Stimulated activated CD4-positive, alpha-beta T cell treated with anti-CD3 and anti-CD28 coated beads, Interleukin-2, amount 100 ng/mL, for 24 hours (primary cell): Measurements from ENCODE around the gene PHACTR3.

Source experiments
- DNase-seq, 2 donors: peaks; one replicate each; pipeline ENCODE4 v3.0.0-alpha.2; 2020

The PHACTR3 gene

DNA sequence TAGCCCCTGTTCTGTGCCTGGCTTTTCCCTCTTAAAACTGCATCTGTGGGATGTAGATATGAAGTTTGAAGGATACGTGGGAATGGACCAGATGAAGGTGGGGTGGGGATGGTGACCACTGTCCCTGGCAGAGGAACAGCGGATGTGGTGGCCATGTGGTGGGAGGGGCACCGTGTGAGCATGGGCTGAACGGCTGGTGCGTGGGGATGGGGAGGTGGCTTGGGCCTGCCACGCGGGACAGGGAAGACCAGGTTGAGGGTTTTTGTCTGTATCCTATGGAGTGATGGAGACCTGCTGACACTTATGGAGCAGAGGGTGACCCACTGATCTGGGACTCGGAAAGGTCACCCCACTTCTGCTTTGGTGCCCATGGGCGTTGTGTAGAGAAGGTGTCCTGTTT lies 19.2 kb downstream of the PHACTR3 start:
- no peak for DNase-seq

DNA sequence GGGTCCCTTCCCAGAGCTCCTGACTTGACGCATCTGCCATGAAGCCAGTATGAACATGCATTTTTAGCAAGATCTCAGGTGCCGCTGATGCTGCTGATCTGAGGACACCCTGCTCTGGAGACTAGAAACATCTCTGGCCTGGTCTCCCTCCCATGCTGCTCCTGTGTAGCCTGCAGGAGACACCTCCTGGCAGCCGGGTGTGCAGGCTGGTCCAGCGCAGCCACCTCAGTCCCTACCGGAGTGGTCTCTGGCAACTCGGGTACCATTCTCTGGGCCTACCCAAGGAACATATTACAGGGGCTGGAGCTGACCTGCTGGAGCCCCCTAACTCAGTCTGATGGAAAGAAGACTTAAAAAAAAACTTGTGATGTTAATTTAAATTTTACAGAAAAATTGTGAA lies 20.1 kb downstream of the PHACTR3 start:
- DNase-seq, result no peak

DNA sequence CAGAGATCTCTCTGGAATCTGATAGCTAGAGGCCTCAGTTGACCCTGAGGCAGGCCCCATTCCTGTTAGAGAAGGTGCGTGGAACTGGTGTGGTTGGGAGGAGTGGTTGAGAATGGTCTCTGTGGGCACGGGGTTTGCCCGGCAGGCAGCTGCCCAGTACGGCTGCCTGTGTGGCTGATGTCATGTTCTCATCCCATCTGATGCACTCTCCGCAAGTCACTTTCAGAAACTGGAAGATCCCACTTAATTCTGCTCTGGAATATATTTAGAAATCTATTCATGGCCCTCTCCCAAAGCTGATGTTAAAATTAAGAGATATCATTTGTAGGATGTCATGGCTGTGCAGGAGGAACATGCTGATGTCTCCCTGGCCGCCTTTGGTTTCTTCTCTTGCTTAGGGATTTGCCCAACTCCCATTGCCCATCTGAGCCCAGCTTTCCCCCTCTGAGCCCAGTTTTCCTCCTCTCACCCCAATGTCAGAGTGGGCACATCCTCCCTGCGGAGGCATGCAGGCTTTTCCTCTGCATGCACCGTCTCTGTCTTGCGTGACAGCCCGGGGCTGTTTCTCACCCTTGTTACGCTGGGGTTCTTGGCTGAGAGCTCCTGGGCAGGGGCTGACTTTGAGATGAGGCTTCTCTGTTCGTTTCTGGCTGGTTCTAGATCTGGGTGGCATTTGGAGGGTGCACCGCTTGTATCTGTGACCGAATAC lies 21.0 kb downstream of the PHACTR3 start:
- no peak for DNase-seq

GRCh38 chr20:59627298-59627697 lies 23.0 kb downstream of the PHACTR3 start:
- no peak for DNase-seq

- no peak for DNase-seq
These were observed 23.8 kb downstream of the PHACTR3 start for GRCh38 chr20:59628171-59628570.

DNA sequence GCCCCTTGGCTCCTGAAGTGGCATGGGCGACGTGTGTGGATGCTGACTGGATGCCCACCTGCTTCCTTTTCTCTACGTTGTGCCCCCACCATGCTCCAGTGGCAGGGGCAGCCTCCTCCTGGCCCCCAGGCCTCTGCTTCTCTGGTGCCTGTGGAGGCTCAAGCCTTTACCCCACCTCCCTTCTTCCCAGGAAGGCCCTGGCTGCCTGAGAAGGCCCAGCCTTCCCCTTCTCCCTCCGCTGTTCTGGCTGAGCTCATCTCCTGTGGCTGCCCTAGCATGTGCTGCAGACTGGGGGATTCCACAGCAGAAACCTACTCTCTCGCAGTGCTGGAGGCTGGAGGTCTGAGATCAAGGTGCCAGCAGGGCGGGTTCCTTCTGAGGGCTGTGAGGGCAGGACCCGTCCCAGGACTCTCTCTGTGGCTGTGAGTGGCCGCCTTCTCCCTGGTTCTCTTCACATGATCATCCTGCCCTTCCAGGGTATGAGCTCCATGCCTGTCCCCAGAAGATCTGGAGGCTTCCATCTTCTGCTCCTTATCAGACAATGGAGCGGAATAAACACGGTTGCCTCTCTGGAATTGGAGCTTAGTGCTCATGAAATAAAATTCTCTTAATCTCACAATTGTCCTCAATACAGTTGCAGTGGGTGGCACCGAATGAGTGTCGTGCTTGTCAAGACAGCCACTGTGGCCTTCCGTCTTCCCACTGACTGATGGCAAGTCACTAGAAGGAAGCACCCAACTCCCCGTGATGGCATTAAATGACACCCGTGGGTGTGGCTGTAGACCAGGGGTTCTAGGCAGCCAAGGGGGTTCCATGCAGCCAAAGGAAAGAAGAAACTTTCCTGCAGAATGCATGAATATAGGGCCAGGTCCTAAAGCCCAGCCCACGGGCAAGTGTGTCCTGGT lies 25.1 kb downstream of the PHACTR3 start:
- no peak for DNase-seq

DNA sequence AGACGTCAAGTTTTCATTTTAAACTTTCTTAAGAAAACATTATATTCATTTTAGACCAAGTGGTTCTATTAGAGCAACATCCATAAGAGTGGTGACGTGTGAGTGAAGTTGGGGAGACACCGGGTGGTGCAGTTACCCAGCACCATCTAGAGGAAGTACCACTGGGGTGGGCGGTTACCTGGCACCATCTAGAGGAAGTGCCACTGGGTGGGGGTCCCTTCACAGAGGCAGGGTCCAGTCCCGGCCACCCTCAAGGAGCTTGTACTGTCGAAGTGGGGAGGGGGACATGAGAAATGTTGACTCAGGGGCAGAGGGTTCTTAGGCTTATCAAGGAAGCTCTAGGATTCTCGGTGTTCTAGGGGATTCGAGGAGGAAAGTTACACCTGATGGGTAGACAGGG lies 26.2 kb downstream of the PHACTR3 start:
- DNase-seq, result no peak

DNA sequence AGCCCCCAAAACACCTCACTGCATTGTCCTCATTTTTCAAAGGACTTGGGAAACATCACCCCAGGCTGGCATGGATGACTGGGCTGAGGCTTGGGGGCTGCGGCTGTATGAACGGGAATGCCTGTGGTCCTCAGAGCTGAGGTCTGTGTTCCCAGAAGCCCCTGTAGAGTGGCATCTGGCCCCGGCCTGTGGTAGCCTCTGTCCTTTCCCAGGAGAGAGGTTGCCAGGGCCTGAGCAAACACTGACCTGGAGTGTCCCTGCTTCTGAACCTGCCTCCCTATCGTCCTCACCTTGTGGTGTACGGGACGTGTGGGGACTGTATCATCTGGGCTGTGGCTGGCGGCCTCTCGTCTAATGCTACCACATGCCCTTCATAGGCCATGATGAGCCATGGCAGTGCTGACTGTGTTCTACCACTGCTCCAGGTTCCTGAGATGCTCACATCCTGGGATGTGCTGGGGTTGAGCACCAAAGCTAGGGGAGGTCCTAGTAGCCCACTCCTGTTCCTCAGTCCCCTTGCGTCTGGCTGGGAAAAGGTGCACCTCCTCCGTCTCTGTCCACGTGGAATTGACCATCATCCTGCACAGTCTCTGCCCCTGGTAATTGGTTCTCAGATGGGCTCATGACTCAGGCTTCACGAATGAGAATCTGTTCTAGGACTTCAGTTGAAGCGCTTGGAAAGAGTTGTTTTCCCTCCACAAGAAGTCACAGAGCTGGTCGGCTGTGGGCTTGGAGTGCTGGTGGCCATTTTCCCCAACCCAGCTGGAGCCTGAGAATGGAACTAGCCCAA lies 27.6 kb downstream of the PHACTR3 start:
- DNase-seq, result no peak

DNA sequence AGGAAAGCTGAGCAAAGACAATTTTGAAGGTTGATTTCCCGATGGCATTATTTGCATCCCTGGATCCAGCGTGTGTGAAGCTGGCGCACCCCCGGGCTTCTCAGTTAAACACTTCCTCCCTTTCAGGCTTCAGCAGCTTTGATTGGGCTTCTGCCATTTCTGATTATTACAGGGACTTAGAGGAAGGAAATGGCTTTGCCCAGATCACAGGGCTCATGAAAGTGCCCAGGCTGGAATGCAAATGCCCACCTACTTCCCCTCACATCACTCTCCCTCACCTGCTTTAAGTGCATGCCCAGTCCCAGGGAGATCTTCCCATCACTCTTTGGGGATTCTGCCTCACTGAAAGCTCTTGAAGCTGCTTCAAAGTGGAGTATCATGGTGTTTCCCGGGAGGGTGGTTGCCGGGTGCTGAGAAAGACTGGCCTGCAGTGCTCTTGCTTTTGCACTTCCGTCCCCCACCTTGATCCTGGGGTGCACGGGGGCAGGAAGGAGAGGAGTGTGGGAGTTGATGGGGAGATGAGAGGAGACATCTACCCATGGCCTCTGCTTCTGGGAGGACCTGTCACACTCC lies 28.3 kb downstream of the PHACTR3 start:
- DNase-seq, result no peak

DNA sequence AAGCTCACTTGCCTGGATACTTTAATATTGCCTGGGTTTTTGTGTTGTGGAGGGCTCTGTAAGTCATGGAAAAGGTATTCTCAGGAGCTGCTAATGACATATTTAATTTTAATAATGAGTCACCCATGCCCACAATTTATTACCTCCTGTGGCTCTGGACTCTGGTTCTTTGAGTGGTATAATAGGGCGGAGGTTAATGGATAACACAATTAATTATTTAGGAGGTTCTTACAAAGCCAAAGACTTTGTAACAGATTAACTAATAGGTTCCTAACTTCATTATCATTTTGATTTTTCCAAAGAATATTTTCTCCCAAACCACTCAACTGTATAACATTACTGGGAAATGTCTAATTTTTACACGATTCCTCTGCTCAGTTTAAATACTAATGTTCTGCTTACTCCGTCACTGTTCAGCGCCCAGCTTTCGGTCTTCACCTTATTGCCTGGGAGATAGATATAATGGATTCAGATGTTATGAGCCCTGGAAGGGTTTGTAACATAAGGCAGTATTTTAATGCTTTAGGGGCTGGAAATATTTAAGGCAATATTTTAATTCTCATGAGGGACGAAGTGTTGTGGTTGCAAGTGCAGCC lies 29.4 kb downstream of the PHACTR3 start:
- no peak for DNase-seq

DNA sequence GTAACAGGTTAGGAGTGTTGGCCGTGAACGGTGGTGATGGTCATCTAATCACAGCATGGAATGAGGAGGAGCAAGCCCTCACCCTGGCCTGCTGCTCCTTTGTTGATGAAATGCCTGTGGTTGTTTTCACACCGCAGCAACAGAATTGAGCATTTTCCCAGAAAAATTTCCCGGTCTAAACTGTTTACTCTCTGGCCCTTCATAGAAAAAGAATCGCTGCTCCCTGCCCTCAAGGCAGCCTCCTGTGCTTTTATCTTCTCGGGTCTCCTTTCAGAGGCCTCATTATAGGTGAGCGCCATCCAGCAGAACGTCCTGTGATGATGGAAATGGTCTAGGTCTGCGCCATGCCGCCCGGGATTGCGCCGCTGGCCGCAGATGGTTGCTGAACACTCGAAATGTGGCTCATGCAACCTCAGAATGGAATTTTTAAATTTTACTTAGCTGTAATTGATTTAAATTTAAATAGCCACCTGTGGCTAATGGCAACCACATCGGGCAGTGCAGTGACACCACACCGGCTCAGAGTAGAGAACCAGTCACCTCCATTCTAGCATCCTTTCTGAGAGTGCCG lies 30.2 kb downstream of the PHACTR3 start:
- DNase-seq, result no peak

DNA sequence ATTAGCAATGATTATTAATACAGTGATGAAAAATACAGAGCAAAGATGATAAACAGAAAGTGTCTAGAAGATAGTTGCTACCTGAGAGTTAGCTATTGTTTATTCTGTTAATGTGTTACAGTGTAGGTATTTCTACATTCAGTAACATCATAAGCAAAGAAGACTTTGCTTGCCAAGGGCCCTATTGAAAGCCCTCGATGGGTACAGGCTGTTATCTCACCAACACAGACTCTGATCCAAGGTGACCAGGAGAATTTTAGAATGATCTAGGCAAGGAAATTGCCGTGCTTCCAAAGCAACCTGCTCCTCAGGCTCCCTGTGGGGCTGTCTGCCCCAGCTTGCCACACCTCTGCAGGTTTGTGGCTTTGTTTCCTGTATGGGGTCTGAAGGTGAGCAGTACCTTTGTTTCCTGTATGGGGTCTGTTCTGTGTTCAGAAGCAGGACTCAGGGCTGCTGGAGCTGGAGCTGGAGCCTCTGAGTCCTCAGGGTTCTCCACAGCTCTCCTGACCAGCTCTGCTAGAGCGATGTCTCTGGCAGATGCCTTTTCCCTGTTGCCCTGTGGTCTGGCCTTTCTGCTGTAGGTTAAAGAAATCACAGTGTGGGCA lies 32.5 kb downstream of the PHACTR3 start:
- no peak for DNase-seq

- DNase-seq, result no peak
These were observed 35.9 kb downstream of the PHACTR3 start for GRCh38 chr20:59640267-59640666.

GRCh38 chr20:59643615-59644061 lies 39.3 kb downstream of the PHACTR3 start:
- no peak for DNase-seq

DNA sequence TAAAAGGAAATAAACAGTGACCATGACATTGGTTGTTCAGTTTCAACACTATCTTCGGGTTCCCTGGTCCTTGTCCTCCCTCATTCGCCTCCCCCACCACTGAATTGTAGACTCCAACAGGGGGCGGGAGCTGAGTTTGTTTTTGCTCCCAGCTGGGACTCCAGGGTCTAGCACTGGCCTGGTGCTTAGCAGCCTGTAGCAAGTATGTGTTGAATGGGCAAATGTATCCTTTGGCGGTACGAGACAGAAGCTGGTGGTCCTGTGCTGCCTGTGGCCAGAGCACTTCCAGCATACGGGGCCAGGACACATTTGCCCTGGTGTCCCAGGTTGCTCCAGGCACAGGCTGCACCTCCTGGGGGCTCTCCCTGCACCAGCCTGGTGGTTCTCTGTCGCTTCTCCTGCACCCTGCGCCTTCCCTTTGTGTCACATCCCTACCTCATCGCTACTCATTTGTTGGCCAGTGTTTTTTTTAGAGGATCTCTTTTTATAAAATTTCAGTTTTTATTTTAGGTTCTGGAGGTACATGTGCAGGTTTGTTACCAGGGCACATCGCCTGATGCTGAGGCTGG lies 40.1 kb downstream of the PHACTR3 start:
- no peak for DNase-seq

GRCh38 chr20:59645271-59645670 lies 40.9 kb downstream of the PHACTR3 start:
- no peak for DNase-seq

- DNase-seq, result no peak
These were observed 41.4 kb downstream of the PHACTR3 start for GRCh38 chr20:59645761-59646171.

- DNase-seq, result no peak
These were observed 42.1 kb downstream of the PHACTR3 start for GRCh38 chr20:59646487-59646886.

DNA sequence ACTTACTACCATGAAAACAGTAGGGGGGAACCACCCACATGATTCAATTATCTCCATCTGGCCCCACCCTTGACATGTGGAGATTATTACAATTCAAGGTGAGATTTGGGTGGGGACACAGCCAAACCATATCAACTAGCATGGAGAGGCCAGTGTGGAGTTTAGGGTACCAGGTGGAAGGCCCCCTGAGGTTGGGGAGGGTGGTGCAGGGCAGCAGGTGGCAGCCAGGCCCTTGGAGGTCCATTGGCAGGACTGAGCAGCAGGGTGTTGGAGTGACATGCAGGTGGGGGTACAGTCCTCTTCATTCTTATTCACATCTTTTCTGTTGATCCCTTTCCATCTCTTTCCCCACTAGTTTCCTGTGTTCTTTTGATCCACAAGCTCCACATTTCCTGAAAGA lies 42.9 kb downstream of the PHACTR3 start:
- DNase-seq, result no peak

GRCh38 chr20:59648466-59649070 lies 44.2 kb downstream of the PHACTR3 start:
- DNase-seq, result no peak

GRCh38 chr20:59650418-59650817 lies 46.1 kb downstream of the PHACTR3 start:
- no peak for DNase-seq
